Activated CD8-positive, alpha-beta memory T cell treated with anti-CD3 and anti-CD28 coated beads, Interleukin-2, amount 10 ng/mL, durations not matched to agents 7 days and 5 days (primary cell): ENCODE measurements around the gene MCRS1. TPM values are rescaled to one million over a fixed set of nuclear protein-coding genes. Genes with fewer than 3 reads are reported as not detected.
"Not testable (repeated sequence)": the region's sequence is repeated elsewhere in the genome, so short reads cannot be mapped to it uniquely, and the experiment has no call there.

Experiments used
- ATAC-seq: fragments of 150-1000 bp; cut with Tn5 transposase; one replicate; pipeline ENCODE4 v1.10.0; 2021; ENCODE audit warnings: moderate library complexity
- CTCF ChIA-PET: fragments of 350-600 bp; sonication (Branson Sonifier 250); formaldehyde crosslinking; loops from one replicate; lab custom pipeline; 2021; ENCODE audit warnings: antibody characterized with exemption; lab: Charles Lee
- DNase-seq: peaks from one replicate; pipeline ENCODE4 v3.0.0-alpha.2; 2020
- H3K27ac Mint-ChIP-seq: one replicate; pipeline ENCODE4 v1.8.0; 2021; ENCODE audit warnings: mild to moderate bottlenecking, mixed read lengths
- H3K27me3 Mint-ChIP-seq: one replicate; pipeline ENCODE4 v1.8.0; 2021; ENCODE audit warnings: mixed read lengths
- H3K36me3 Mint-ChIP-seq: one replicate; pipeline ENCODE4 v1.8.0; 2021; ENCODE audit warnings: mild to moderate bottlenecking, mixed read lengths
- H3K4me1 Mint-ChIP-seq: one replicate; pipeline ENCODE4 v1.8.0; 2021; ENCODE audit warnings: mixed read lengths
- H3K4me3 Mint-ChIP-seq: one replicate; pipeline ENCODE4 v1.8.0; 2021; ENCODE audit warnings: mild to moderate bottlenecking, moderate library complexity, mixed read lengths
- H3K9me3 Mint-ChIP-seq: one replicate; pipeline ENCODE4 v1.8.0; 2022; ENCODE audit warnings: low read depth, mixed read lengths
- total RNA-seq, 2 experiments: library from RNA; stranded (reverse); gene quantifications; one replicate each; pipeline ENCODE4 v1.2.3, GENCODE V29; 2021

Gene MCRS1
- total RNA-seq, 2 experiments from 2014 or later = 70.1 to 72.1 TPM

DNA sequence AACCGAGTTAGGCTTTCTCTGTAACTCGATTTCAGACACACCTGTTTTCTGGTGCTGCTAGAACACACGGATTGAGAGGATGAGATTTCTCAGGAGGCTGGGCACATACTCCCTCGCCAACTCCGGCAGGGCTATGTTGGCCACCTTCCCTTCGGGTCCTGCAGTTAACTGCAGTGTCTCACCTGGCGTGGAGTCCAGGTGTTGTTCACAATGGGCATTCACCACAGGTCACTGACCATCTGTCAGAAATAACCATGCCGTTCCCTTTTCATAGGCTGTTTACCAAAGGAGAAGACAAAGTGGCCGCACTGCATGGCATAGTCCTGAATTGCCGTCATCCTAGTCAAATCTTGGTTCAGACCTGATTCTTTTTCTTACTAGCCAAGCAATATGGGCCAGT is 34.6 kb downstream of the MCRS1 start:
- H3K4me1 Mint-ChIP-seq = peaks cover 5% of the 10 kb centered on the region
- no peaks in the 10 kb centered on the region for H3K36me3 Mint-ChIP-seq
- no peak for ATAC-seq
- no peaks in the 10 kb centered on the region for H3K9me3 Mint-ChIP-seq
- peak; percentile 39 for DNase-seq
- no peak overlapping the region for H3K27ac Mint-ChIP-seq
- H3K4me3 Mint-ChIP-seq = no peak overlapping the region
- H3K27me3 Mint-ChIP-seq = peaks cover 31% of the 10 kb centered on the region
- CTCF ChIA-PET = no interaction called here

DNA sequence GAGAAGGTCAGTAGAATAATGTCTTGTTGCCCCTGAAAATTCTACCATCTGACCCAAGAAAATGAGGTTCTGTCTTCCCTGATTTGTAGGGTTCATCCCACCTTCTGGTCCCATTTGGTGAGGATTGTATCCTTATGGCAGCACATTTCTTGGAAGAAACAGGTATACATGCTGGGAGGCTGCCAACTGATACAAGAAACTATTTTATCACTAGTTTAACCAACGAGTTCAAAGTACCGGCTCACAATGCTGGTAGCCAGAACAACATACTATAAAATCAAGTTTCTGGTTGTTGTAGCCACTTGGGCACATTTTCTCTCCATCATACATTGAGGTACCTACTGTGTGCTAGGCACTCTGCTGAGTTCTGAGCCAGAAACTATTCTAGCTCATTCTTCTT is 36.2 kb downstream of the MCRS1 start:
- no peaks in the 10 kb centered on the region for H3K36me3 Mint-ChIP-seq
- CTCF ChIA-PET = interaction anchor here (1.4 kb wide), 1 partner anchor 184 kb away, joined by 3 read pairs; no protein-coding TSS in a partner anchor
- peaks cover 3% of the 10 kb centered on the region for H3K4me1 Mint-ChIP-seq
- DNase-seq (no peak), ATAC-seq (no peak)
- H3K27ac Mint-ChIP-seq = no peak overlapping the region
- H3K9me3 Mint-ChIP-seq = no peaks in the 10 kb centered on the region
- H3K27me3 Mint-ChIP-seq = peaks cover 16% of the 10 kb centered on the region
- H3K4me3 Mint-ChIP-seq = no peak overlapping the region

DNA sequence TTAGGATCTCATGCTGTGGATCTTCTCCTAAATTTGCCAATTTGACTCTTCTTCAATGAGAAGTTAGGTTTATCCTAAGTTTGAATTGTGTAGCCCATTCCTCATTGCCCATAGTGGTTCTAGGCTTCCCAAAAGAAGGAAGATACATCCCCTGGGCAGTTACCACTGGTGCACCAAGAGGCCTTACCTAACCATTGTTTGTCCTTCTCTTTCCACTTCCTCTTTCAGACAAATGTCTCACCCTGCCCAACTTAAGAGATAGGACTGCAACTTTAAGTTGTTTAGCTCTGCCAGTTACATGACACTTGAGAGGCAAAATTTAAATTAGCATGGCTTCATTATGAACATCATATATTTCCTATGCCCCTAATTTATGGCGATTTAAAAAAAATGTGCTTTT is 38.5 kb downstream of the MCRS1 start:
- peaks cover 3% of the 10 kb centered on the region for H3K4me1 Mint-ChIP-seq
- ATAC-seq (no peak), DNase-seq (peak; percentile 15)
- no peaks in the 10 kb centered on the region for H3K9me3 Mint-ChIP-seq
- H3K27ac Mint-ChIP-seq = no peak overlapping the region
- no peaks in the 10 kb centered on the region for H3K27me3 Mint-ChIP-seq
- H3K36me3 Mint-ChIP-seq = peaks cover 5% of the 10 kb centered on the region
- H3K4me3 Mint-ChIP-seq = no peak overlapping the region
- CTCF ChIA-PET = interaction anchor here (1.0 to 1.1 kb wide), 2 partner anchors 15 to 171 kb away, joined by 6 read pairs; no protein-coding TSS in a partner anchor

DNA sequence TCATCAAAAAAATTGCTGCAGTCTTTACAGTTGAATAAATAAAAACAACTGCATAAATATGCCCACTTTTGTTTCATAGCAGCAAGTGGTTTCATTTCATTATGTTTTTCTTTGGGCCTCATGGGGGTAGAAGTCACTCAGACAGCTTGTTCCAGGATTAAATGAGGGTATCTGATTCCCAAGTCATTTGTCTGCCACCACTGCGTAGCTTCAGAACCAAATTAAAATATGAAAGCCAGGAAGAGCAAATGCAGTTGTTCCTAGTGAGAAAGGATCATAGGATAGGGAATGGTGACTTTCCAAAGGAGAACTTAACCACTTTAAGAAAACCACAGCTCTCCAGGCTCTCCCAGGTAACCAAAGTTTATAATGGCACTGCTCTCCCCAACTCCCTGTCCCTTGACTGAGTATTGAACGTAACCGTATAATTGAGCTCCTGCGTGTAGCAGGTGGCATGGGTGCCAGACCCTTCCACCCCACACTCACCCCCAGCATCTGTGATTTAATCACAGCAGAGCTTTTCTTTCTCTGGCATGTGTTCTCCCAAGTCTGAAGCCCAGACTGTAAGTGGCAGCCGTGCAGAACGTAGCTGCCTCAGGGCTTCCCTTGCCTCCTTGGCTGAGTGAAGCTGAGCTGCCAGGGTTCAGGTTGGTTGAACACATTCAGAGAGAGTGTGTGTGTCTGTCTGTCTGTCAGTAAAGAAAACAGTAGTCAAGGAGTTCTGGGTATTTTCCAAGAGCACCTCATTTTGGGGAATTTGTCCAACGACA is 40.4 kb downstream of the MCRS1 start:
- H3K27ac Mint-ChIP-seq = no peak overlapping the region
- peaks cover 3% of the 10 kb centered on the region for H3K4me1 Mint-ChIP-seq
- DNase-seq = peak; percentile 34
- CTCF ChIA-PET = interaction anchor here (0.9 to 4.6 kb wide), 4 partner anchors 10 to 169 kb away, joined by 3 to 15 read pairs (median 10); no protein-coding TSS in a partner anchor
- ATAC-seq = no peak
- peaks cover 5% of the 10 kb centered on the region for H3K36me3 Mint-ChIP-seq
- no peaks in the 10 kb centered on the region for H3K27me3 Mint-ChIP-seq
- no peak overlapping the region for H3K4me3 Mint-ChIP-seq
- no peaks in the 10 kb centered on the region for H3K9me3 Mint-ChIP-seq

DNA sequence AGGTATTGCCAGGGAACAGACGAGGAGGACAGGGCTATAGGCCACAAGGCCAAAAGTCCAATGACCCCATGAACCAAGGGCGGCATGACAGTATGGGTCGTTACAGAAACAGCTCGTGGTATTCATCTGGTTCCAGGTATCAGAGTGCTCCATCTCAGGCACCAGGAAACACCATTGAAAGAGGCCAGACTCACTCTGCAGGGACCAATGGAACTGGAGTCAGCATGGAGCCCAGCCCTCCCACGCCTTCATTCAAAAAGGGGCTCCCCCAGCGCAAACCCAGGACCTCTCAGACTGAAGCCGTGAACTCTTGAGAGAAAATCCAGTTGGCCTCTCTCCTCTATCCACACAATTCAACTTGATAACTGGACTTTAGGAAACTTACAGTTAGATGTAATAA is 42.0 kb downstream of the MCRS1 start:
- peaks cover 3% of the 10 kb centered on the region for H3K4me1 Mint-ChIP-seq
- H3K36me3 Mint-ChIP-seq = peaks cover 5% of the 10 kb centered on the region
- DNase-seq = peak; percentile 26
- no peaks in the 10 kb centered on the region for H3K9me3 Mint-ChIP-seq
- H3K27ac Mint-ChIP-seq = no peak overlapping the region
- ATAC-seq = no peak
- no peak overlapping the region for H3K4me3 Mint-ChIP-seq
- no peaks in the 10 kb centered on the region for H3K27me3 Mint-ChIP-seq
- CTCF ChIA-PET = interaction anchor here (1.3 to 4.6 kb wide), 4 partner anchors 12 to 168 kb away, joined by 3 to 15 read pairs (median 10); no protein-coding TSS in a partner anchor

DNA sequence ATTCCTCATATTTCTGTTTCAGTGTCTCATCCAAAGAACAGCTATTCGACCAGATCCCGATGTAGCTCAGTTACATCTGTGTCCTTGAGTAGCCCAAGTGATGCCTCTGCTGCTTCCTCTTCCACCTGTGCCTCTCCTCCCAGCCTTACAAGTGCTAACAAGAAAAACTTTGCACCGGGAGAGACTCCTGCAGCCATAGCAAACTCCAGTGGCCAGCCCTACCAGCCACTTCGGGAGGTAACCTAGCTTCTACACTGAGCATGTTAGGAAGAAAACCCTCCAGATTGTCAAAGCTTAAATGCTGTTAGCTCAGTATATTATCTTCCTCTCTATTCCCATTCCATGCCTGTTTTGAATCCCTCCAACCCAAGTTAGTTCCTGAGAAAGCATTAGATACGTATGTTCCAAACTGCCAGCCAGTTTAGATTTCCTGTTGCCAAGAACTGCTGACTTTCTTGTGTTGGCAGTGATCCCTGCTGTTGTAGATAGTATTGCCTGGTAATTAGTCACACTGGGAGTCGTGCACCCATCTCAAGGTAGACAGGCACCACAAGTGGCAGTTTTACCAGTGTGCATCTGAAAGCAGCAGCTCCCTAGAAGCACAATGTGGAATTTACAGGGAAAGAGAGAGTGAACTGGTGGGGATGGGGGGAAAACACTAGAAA is 43.1 kb downstream of the MCRS1 start:
- H3K4me1 Mint-ChIP-seq = peaks cover 3% of the 10 kb centered on the region
- peaks cover 5% of the 10 kb centered on the region for H3K36me3 Mint-ChIP-seq
- ATAC-seq = no peak
- no peaks in the 10 kb centered on the region for H3K27me3 Mint-ChIP-seq
- DNase-seq = no peak
- H3K27ac Mint-ChIP-seq = no peak overlapping the region
- CTCF ChIA-PET = interaction anchor here (0.7 to 4.6 kb wide), 4 partner anchors 12 to 177 kb away, joined by 3 to 15 read pairs (median 5); no protein-coding TSS in a partner anchor
- no peak overlapping the region for H3K4me3 Mint-ChIP-seq
- no peaks in the 10 kb centered on the region for H3K9me3 Mint-ChIP-seq

DNA sequence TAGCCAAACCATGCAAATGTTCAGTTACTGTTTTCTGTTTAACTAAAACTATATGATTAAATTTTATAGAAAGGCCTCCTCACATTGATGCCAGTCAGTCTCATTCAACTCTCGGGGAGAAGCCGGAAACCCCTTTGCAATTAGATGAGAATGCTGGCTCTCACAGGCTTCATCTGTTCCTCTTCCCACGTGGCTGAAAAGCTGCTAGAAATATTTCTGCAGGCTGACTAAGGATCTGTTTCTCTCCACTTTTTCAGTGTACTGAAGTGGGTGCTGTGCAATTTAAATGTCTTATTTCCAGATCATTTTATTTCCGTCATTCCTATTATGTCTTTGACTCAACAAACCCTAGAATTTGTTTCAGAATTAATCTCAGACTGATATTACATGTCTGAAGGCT is 46.6 kb downstream of the MCRS1 start:
- H3K27ac Mint-ChIP-seq = peak overlapping the region; percentile 4
- H3K4me3 Mint-ChIP-seq = no peak overlapping the region
- peaks cover 7% of the 10 kb centered on the region for H3K36me3 Mint-ChIP-seq
- CTCF ChIA-PET = interaction anchor here (0.6 to 1.3 kb wide), 2 partner anchors 59 to 177 kb away, joined by 3 read pairs; no protein-coding TSS in a partner anchor
- ATAC-seq (no peak), DNase-seq (no peak)
- no peaks in the 10 kb centered on the region for H3K27me3 Mint-ChIP-seq
- peaks cover 2% of the 10 kb centered on the region for H3K4me1 Mint-ChIP-seq
- H3K9me3 Mint-ChIP-seq = no peaks in the 10 kb centered on the region

- Mint-ChIP-seq H3K9me3 (no peaks in the 10 kb centered on the region), H3K36me3 (peaks cover 2% of the 10 kb centered on the region), H3K4me3 (no peak overlapping the region), H3K27ac (no peak overlapping the region), H3K27me3 (no peaks in the 10 kb centered on the region), H3K4me1 (peaks cover 3% of the 10 kb centered on the region)
- no peak for DNase-seq
- CTCF ChIA-PET = interaction anchor here (0.8 to 1.4 kb wide), 3 partner anchors 61 to 177 kb away, joined by 3 to 6 read pairs (median 3); no protein-coding TSS in a partner anchor
- no peak for ATAC-seq
Measured at GRCh38 chr12:49519574-49519936, 48.4 kb downstream of the MCRS1 start.

- H3K36me3 Mint-ChIP-seq = peaks cover 2% of the 10 kb centered on the region
- CTCF ChIA-PET = interaction anchor here (0.9 to 3.1 kb wide), 4 partner anchors 160 to 177 kb away, joined by 3 to 11 read pairs (median 4); partner anchors contain the start of gene DNAJC22
- ATAC-seq = no peak
- no peaks in the 10 kb centered on the region for H3K9me3 Mint-ChIP-seq
- no peak for DNase-seq
- no peak overlapping the region for H3K4me3 Mint-ChIP-seq
- H3K27ac Mint-ChIP-seq = no peak overlapping the region
- peaks cover 3% of the 10 kb centered on the region for H3K4me1 Mint-ChIP-seq
- H3K27me3 Mint-ChIP-seq = no peaks in the 10 kb centered on the region
Measured at GRCh38 chr12:49518914-49519573, 48.9 kb downstream of the MCRS1 start.

GRCh38 chr12:49515266-49515665 is 52.7 kb downstream of the MCRS1 start:
- Mint-ChIP-seq H3K27me3 (no peaks in the 10 kb centered on the region), H3K36me3 (peaks cover 2% of the 10 kb centered on the region), H3K9me3 (no peaks in the 10 kb centered on the region), H3K27ac (no peak overlapping the region), H3K4me3 (no peak overlapping the region), H3K4me1 (peaks cover 3% of the 10 kb centered on the region)
- DNase-seq (no peak), ATAC-seq (no peak)
- CTCF ChIA-PET = interaction anchor here (1.3 to 15.6 kb wide), 9 partner anchors 11 to 226 kb away, joined by 3 to 260 read pairs (median 20); partner anchors contain the start of genes DNAJC22, MCRS1 and SPATS2

DNA sequence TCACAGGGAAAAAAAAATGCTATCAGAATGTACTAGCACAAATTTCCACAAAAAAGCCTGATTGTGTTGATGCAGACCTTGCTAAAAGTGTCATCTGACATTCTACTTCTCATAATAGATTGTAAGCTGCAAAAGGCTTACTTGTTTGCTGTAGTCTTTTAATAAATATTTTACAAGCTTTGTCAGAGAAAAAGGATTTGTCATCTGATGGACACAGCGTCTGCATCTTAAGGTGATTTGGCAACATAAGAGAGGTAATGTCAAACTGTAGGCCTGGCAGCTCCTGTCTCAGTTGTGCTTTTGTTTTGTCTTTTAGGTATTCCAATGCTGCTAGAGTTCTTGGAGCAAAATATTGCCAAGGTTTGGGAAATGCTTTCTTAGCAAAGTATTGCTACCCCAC is 55.4 kb downstream of the MCRS1 start:
- H3K27ac Mint-ChIP-seq = no peak overlapping the region
- ATAC-seq = no peak
- H3K36me3 Mint-ChIP-seq = no peaks in the 10 kb centered on the region
- CTCF ChIA-PET = interaction anchor here (0.6 to 15.6 kb wide), 17 partner anchors 8 to 711 kb away, joined by 3 to 260 read pairs (median 4); partner anchors contain the start of genes DNAJC22 and SPATS2
- H3K4me3 Mint-ChIP-seq = no peak overlapping the region
- peaks cover 2% of the 10 kb centered on the region for H3K4me1 Mint-ChIP-seq
- no peaks in the 10 kb centered on the region for H3K27me3 Mint-ChIP-seq
- H3K9me3 Mint-ChIP-seq = no peaks in the 10 kb centered on the region
- no peak for DNase-seq

DNA sequence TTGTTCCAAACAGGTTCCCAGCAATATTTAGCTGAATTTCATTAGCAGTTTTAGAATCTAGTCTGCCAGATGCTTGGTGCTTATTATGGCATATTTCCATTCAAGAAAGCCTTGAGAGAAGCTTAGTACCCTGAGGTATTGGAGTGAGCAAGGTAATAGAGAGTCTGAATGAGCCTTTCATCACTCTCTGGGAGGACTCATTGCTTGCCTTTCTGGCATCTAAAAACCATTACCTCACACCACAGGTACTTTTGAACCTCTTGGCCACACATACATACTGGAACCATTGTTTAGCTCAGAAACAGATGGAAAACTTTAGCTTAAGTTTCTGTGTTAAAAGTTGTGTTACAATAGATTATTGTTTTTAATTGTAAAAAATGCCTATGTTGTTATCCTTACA is 56.5 kb downstream of the MCRS1 start:
- Mint-ChIP-seq H3K27ac (no peak overlapping the region), H3K4me1 (peaks cover 2% of the 10 kb centered on the region), H3K27me3 (no peaks in the 10 kb centered on the region), H3K4me3 (no peak overlapping the region), H3K36me3 (no peaks in the 10 kb centered on the region), H3K9me3 (no peaks in the 10 kb centered on the region)
- DNase-seq = no peak
- no peak for ATAC-seq
- CTCF ChIA-PET = interaction anchor here (1.2 to 15.6 kb wide), 6 partner anchors 10 to 164 kb away, joined by 3 to 260 read pairs (median 8); partner anchors contain the start of genes DNAJC22 and SPATS2

DNA sequence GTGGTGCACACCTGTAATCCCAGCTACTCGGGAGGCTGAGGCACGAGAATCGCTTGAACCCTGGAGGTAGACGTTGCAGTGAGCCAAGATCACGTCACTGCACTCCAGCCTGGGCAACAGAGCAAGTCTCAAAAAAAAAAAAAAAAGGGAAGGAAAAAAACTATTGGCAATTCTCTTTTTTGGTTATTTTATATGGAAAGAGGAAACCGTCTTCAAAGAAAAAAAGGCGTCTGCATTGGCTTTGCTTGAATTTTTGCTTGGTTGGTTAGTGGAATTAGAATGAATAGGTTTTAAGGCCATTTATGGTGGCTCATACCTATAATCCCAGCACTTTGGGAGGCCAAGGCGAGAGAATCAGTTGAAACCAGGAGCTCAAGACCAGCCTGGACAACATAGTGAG is 58.3 kb downstream of the MCRS1 start:
- not testable (repeated sequence) for H3K4me1 Mint-ChIP-seq, H3K27me3 Mint-ChIP-seq, DNase-seq, ATAC-seq, H3K9me3 Mint-ChIP-seq, H3K4me3 Mint-ChIP-seq, H3K27ac Mint-ChIP-seq, H3K36me3 Mint-ChIP-seq
- CTCF ChIA-PET = interaction anchor here (0.7 to 15.6 kb wide), 5 partner anchors 44 to 1597 kb away, joined by 3 to 260 read pairs (median 3); partner anchors contain the start of gene DNAJC22
